GM10266 (cell line): ENCODE data around the gene LDLRAD4.

Experiments
- DNase-seq: peaks from one replicate; pipeline ENCODE4 v3.0.0; 2012; ENCODE audit errors: extremely low spot score
- CTCF ChIP-seq: IDR thresholded peaks from 2 replicates; pipeline ENCODE4 v1.5.1; 2012; ENCODE audit warnings: mild to moderate bottlenecking, low read depth; ENCODE audit not compliant: control insufficient read depth, insufficient read depth; ENCODE audit errors: missing control alignments

The LDLRAD4 gene

GRCh38 chr18:13412017-13412416 lies 193.5 kb downstream of the LDLRAD4 start:
- no peak for TF ChIP-seq CTCF
- DNase-seq, result no peak

- TF ChIP-seq CTCF, result no peak
Measured at GRCh38 chr18:13412901-13413300, 194.3 kb downstream of the LDLRAD4 start.

GRCh38 chr18:13414102-13414501 lies 195.5 kb downstream of the LDLRAD4 start:
- TF ChIP-seq CTCF, result no peak
- DNase-seq, result no peak

More at GRCh38 chr18:13412901-13413300, 194.3 kb downstream of the LDLRAD4 start:
- DNase-seq, result no peak

GRCh38 chr18:13414521-13414920 lies 196.0 kb downstream of the LDLRAD4 start:
- DNase-seq, result no peak
- no peak for TF ChIP-seq CTCF

- no peak for DNase-seq
- TF ChIP-seq CTCF, result no peak
Measured at GRCh38 chr18:13415736-13416135, 197.2 kb downstream of the LDLRAD4 start.

- no peak for DNase-seq
- no peak for TF ChIP-seq CTCF
Measured at GRCh38 chr18:13416208-13416607, 197.6 kb downstream of the LDLRAD4 start.

- TF ChIP-seq CTCF, result no peak
Measured at GRCh38 chr18:13416848-13417247, 198.3 kb downstream of the LDLRAD4 start.

More at GRCh38 chr18:13416848-13417247, 198.3 kb downstream of the LDLRAD4 start:
- DNase-seq, result no peak
